ENCODE results near the gene MRPL39.
A peak's percentile ranks its signal among the peaks of the same experiment; 100 is the strongest.

The MRPL39 gene

DNA sequence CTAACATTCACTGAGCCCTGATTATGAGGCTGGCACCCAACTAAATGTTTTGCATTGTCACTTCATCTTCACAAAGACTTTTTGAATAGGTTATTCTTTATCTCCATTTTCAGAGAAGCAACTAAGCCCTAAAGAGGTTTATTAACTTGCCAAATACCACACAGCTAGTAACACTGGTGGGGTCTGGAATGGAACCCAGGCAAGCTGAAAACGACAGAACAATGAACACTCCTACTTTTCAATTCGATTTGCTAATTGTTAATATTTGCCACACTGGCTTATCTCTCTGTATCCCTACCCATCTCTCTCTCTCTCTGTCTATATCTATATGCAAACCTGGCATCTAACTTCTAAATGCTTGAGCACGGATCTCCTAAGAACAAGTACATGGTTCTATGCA is 40.6 kb downstream of the MRPL39 start:
- DNase-seq = no peak

DNA sequence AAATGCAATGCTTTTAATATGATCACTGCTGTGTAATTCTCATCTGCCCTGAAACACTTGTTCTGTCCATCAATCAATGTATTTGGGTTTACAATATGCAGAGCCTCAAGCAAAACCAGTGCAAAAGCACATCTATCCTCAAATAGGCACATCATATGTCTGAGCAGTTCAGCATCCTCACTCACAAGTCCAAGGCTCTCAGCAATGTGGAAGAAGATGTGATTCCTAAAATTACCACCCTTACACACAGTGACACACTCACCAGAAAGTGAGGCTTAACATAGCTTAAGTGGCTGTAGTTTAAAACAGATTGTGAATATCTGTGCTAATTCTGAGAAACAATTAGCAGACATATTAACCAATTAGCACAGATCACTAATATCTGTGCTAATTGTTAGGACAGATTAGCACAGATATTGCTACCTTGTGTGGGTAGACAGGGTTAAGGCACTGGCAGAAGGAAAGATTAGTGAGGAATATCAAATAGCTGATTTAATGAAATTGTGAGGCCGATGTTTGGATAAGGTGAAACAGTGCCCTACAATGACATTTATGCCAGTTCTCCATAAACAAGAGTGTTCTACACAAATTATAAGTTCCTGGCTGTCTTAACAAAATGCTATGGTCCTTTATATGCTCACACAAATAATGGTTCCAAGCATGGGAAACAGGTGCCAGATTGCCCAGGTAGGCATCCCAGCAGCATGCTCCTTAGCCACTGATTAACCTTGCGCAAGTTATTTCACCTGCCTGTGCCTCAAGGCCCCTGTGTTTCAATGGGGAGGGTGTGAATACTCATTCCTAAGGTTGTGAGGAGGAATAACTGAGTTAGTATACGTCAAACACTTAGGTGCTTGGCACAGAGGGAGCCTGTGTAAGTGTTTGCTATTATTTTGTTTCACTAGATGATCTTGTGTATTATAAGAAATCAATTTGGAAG is 41.7 kb downstream of the MRPL39 start:
- DNase-seq = no peak

GRCh38 chr21:25564349-25564948 is 42.8 kb downstream of the MRPL39 start:
- no peak for DNase-seq

- DNase-seq = no peak
These were observed 43.7 kb downstream of the MRPL39 start for GRCh38 chr21:25563361-25564116.

- DNase-seq = no peak
These were observed 44.6 kb downstream of the MRPL39 start for GRCh38 chr21:25562660-25563059.

DNA sequence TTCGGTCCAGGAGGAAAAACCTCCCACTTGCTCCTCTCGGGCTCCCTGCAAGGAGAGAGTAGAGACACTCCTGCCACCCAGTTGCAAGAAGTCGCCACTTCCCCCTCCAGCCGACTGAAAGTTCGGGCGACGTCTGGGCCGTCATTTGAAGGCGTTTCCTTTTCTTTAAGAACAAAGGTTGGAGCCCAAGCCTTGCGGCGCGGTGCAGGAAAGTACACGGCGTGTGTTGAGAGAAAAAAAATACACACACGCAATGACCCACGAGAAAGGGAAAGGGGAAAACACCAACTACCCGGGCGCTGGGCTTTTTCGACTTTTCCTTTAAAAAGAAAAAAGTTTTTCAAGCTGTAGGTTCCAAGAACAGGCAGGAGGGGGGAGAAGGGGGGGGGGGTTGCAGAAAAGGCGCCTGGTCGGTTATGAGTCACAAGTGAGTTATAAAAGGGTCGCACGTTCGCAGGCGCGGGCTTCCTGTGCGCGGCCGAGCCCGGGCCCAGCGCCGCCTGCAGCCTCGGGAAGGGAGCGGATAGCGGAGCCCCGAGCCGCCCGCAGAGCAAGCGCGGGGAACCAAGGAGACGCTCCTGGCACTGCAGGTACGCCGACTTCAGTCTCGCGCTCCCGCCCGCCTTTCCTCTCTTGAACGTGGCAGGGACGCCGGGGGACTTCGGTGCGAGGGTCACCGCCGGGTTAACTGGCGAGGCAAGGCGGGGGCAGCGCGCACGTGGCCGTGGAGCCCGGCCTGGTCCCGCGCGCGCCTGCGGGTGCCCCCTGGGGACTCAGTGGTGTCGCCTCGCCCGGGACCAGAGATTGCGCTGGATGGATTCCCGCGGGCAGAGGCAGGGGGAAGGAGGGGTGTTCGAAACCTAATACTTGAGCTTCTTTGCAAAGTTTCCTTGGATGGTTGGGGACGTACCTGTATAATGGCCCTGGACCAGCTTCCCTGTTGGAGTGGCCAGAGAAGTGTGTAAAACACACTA is 45.3 kb downstream of the MRPL39 start:
- peak; percentile 54 for DNase-seq

GRCh38 chr21:25560891-25561290 is 46.4 kb downstream of the MRPL39 start:
- DNase-seq = no peak

DNA sequence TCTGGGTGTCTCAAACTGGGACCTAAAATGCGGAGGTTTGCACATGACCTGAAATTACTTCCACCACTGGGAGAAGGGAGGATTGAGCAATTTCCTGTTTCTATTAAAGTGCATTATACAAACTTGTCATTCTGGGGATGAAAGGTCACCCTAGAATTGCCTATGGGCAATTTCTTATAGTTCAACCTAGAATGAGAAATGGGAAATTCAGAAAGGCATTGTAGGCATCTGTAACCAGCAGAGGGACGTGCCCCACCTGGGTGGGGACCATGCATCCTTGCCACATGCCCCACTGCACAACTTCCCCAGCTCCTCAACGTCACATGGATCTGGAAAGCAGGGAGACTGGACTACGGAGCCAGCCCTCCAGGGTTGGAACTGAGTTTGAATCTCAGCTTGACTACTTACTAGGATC is 47.0 kb downstream of the MRPL39 start:
- no peak for DNase-seq

DNA sequence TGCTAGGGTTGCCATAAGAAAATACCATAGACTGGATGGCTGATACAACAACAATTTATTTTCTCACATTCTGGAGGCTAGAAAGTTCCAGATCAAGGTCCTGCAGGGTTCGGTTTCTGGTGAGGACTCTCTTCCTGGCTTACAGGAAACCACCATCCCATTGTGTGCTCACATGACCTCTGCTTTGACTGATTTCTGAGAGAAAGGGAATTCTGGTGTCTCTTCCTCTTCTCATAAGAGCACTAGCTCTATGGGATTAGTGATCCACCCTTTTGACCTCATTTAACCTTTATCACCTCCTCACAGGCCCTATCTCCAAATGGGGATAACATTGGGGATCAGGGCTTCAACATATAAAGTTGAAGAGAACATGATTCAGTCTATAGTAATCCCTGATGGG is 47.5 kb downstream of the MRPL39 start:
- no peak for DNase-seq

DNA sequence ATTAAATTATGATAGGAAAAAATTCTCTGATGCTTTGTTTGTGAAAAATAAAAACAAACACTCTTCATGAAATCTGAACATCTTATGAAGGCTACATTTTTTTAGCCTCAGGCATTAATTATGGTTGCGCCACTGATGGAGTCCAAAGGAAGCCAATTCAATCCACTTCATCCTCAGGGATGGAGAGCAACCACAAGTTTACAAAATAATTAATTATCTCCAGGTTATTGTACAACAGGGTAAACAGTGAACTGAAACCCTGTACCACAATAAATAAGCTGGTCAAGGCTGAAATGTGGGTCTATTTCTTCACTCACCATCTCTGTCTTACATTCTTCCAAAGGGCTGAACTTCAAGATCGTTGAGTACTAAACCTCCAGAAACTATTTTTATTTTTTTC is 49.2 kb downstream of the MRPL39 start:
- DNase-seq = no peak

DNA sequence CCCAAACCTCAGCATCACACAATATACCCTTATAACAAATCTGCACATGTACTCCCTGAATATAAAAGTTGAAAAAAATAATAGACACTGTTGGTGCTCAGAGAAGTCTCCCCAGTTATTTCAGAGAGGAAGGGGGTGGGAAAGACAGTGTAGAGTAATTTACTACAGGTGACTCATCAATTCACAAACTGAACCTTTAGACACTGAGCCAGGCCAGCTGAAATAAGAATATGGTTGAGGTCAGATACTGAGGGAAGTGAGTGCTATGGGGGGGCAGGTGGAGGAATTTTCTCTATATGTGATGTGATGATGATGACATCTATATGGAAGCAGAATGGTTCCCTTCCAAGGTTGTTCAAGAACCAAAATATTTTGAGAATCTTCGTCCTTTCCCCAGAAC is 50.1 kb downstream of the MRPL39 start:
- DNase-seq = no peak

- no peak for DNase-seq
These were observed 51.2 kb downstream of the MRPL39 start for GRCh38 chr21:25556091-25556490.

DNA sequence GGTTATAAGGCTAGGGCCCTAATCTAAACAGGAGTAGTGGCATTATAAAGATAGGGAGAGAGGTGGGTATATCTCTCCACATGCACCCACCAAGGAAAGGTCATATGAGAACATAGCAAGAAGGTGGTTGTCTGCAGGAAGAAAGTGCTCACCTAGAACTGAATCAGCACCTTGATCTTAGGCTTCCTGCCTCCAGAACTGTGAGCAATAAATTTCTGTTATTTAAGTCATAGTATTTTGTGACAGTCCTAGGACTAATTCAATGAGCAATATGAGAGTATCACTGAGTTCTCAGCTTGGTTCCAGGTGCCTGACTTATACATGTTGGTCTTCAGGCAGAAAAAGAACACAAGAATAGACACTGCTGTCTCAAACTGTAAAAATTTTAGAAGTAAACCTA is 51.8 kb downstream of the MRPL39 start:
- DNase-seq = no peak

DNA sequence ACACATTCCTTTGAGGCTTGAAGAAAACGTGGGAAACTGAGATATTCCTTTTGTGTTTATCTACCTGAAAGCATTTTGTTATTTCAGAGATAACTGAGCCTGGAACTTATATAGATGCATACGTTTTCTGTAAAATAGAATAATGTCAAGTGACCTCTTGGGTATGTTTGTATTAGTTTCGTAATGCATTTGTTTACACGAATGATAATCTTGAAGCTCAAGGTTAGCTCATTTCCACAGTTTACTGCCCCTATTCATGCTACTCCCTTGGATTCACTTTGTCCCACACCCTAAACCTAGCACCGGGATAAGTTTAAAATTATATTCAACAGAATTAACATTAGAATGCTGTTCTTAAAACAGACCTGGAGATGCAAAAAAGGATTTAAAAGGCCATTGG is 54.4 kb downstream of the MRPL39 start:
- DNase-seq = no peak

GRCh38 chr21:25551569-25551968 is 55.7 kb downstream of the MRPL39 start:
- DNase-seq = no peak

- DNase-seq = no peak
These were observed 56.7 kb downstream of the MRPL39 start for GRCh38 chr21:25550352-25551120.

DNA sequence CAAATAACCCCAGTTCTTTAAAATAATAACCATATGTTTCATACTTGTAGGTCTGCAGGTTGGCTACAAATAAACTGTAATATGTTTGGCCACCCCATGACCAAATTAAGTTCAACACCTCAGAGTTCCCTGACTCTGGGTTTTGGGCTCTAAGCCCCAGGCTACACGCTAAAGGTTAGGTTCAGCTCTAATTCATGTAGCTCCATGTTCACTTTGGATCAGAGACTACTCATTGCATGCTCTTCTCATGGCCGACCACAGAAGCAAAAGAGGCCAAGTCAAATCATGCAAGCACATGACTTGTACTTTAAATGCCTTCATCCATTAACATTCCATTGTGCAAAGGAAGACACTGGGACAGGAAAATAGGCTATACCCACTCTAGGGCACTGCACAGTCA is 66.2 kb downstream of the MRPL39 start:
- no peak for DNase-seq

- DNase-seq = no peak
These were observed 67.7 kb downstream of the MRPL39 start for GRCh38 chr21:25539606-25540005.

GRCh38 chr21:25537174-25537573 is 70.1 kb downstream of the MRPL39 start:
- DNase-seq = no peak

GRCh38 chr21:25536752-25537151 is 70.5 kb downstream of the MRPL39 start:
- DNase-seq = no peak

DNA sequence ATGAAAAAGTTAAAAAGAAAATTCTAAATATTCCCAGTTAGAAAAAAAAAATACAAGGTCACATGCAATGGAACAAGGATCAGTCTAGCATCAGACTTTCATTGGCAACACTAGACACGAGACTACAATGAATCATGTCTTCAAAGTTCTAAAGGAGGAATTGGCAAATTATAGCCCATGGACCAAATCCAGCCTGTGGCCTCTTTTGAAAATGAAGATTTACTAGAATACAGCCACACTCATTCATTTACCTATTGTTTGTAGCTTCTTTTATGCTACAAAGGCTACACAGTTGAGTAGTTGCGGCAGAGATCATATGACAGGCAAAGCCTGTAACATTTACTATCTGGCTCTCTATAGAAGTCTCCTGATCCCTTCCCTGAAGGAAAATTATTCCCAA is 71.4 kb downstream of the MRPL39 start:
- DNase-seq = no peak

Measured in activated gamma-delta T cell treated with Interleukin-2 at 50 U/mL for 16 hours (primary cell).